GM12873 (cell line): ENCODE measurements around the gene USP7.

Experiments
- CTCF ChIP-seq: IDR thresholded peaks from 2 replicates; pipeline ENCODE4 v1.5.1; 2012; ENCODE audit warnings: low read depth, mild to moderate bottlenecking, moderate library complexity, low read length, control low read depth; ENCODE audit not compliant: insufficient read depth; ENCODE audit errors: missing control alignments

USP7 gene

GRCh38 chr16:8882041-8882617 is 81.6 kb downstream of the USP7 start, which contains the start of gene LITAFD:
LITAFD (plus strand) TSS chr16:8882351; CDS start chr16:8884356, 2,005 bp downstream.
- TF ChIP-seq CTCF = no peak

- TF ChIP-seq CTCF = peak; percentile 2
These were observed 82.7 kb downstream of the USP7 start for GRCh38 chr16:8880839-8881510.

GRCh38 chr16:8878523-8878911 is 85.2 kb downstream of the USP7 start:
- TF ChIP-seq CTCF = no peak

- TF ChIP-seq CTCF = no peak
These were observed 85.7 kb downstream of the USP7 start for GRCh38 chr16:8877894-8878522.

GRCh38 chr16:8874388-8874787 is 89.3 kb downstream of the USP7 start:
- no peak for TF ChIP-seq CTCF

- TF ChIP-seq CTCF = no peak
These were observed 90.5 kb downstream of the USP7 start for GRCh38 chr16:8872967-8873865.
